OCI-LY3 (cell line): Measurements from ENCODE around the gene KDM4F.

Experiments used
- CTCF ChIP-seq: fragments of 200-600, 300-600 bp; sonication (generic); IDR thresholded peaks from 2 replicates; pipeline ENCODE4 v1.5.1; 2014; ENCODE audit warnings: antibody characterized with exemption, low read length, low read depth
- EZH2phosphoT487 ChIP-seq: fragments of 200-600 bp; shearing (Covaris generic); IDR thresholded peaks from 2 replicates; pipeline ENCODE4 v1.6.1; 2018; ENCODE audit warnings: antibody characterized with exemption, mixed run types, low read depth

- TF ChIP-seq CTCF (no peak), EZH2phosphoT487 (no peak)
Measured at GRCh38 chr11:95011376-95011775, 37.8 kb upstream of the KDM4F start.
